ENCODE data around the gene PTPRCAP. TPM values are rescaled to one million over a fixed set of nuclear protein-coding genes. Genes with fewer than 3 reads are reported as not detected.

The PTPRCAP gene
- polyA plus RNA-seq, 1 donor from 2014 or later, result 1,093 TPM

DNA sequence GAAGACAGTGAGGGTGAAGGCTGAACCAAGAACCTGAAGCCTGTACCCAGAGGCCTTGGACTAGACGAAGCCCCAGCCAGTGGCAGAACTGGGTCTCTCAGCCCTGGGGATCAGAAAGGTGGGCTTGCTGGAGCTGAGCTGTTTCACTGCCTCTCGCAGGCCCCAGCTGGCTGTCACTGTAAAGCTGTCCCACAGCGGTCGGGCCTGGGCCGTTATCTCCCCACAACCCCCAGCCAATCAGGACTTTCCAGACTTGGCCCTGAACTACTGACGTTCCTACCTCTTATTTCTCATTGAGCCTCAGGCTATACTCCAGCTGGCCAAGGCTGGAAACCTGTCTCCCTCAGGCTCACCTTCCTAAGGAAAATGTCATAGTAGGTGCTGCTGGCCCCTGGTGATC is 39.9 kb downstream of the PTPRCAP start:
- Mint-ChIP-seq H3K27me3 (no peaks in the 10 kb centered on the region), H3K27ac (peak overlapping the region in 2 of 3 donors; percentile 40 to 58), H3K9me3 (no peaks in the 10 kb centered on the region), H3K36me3 (no peaks in the 10 kb centered on the region), H3K4me1 (peaks cover 11 to 22% (median 20%) of the 10 kb centered on the region in 3 donors), H3K4me3 (peak overlapping the region in 3 of 4 donors; percentile 34 to 81 (median 55))

DNA sequence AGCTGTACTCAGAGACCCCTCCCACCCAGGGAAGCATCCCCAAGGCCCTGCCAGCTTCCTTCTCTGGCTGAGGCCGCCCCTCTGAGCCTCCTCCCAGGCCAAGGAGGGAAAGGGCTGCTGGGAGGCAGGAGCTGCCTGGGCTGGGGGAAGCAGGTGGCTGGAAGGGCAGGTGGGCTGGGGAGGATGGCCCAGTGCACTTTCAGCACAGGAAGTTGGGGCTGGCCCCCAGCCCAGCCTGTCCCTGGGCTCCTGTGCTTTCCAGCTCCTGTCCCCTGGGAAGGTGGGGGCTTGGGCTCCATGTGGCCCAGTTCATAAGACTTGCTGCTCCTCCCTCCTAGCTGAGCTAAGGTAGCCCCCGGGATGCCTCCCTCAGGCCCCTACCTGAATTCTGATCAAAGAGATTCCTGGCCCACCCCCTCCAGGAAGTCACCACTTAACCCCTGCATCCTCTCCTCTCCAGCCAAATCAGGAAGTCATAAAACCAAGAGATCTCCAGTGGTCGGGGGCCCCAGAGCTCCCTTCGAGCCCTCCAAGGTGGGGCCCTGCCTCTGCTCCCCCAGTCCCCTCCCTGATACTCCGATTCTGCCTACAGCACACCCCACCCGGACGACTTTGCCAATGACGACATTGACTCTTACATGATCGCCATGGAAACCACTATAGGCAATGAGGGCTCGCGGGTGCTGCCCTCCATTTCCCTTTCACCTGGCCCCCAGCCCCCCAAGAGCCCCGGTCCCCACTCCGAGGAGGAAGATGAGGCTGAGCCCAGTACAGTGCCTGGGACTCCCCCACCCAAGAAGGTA is 40.7 kb downstream of the PTPRCAP start:
- H3K36me3 Mint-ChIP-seq, result no peaks in the 10 kb centered on the region
- no peaks in the 10 kb centered on the region for H3K27me3 Mint-ChIP-seq
- H3K4me1 Mint-ChIP-seq, result peaks cover 8 to 24% (median 23%) of the 10 kb centered on the region in 3 donors
- no peaks in the 10 kb centered on the region for H3K9me3 Mint-ChIP-seq
- peak overlapping the region in 3 of 4 donors; percentile 57 to 88 (median 81) for H3K4me3 Mint-ChIP-seq
- H3K27ac Mint-ChIP-seq, result peak overlapping the region; percentile 80 to 88 (median 82)

DNA sequence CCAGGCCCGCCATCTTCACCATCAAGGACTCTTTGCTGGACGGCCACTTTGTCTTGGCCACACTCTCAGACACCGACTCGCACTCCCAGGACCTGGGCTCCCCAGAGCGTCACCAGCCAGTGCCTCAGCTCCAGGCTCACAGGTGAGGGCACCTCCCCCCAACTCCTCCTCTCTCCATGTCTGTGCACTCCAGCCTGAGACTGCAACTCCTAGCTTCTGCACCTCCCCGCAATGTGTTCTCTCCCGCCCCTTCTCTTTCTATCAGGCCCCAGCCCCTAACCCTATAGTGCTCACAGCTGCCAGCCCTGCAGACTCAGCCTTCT is 41.3 kb downstream of the PTPRCAP start:
- Mint-ChIP-seq H3K4me1 (peaks cover 8 to 25% (median 25%) of the 10 kb centered on the region in 3 donors), H3K9me3 (no peaks in the 10 kb centered on the region), H3K4me3 (no peak overlapping the region), H3K36me3 (no peaks in the 10 kb centered on the region), H3K27ac (peak overlapping the region in 1 of 3 donors; percentile 88), H3K27me3 (no peaks in the 10 kb centered on the region)

DNA sequence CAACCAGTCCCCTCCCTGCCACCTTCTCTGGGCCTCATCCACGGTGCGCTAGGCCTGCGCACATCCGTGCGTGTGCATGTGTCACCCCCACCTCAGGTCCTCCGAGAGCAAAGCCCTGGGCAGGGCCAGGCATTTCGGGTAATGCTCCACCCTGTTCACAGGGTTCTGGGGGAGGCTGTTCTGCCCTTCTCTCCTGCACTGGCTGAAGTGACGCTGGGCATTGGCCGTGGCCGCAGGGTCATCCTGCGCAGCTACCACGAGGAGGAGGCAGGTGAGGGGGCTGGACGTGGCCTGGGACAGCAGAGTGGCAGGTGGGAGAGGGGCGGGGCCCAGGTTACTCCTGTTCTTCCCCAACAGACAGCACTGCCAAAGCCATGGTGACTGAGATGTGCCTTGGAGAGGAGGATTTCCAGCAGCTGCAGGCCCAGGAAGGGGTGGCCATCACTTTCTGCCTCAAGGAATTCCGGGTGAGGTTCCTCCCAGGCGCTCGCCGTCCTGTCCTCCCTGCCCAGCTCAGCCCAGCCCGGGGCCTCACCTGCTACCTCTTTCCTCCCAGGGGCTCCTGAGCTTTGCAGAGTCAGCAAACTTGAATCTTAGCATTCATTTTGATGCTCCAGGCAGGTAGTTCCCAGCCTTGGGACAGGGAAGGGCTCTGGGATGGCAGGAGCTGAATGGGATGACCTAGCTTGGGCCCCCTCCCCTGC is 41.8 kb downstream of the PTPRCAP start:
- H3K9me3 Mint-ChIP-seq, result no peaks in the 10 kb centered on the region
- no peaks in the 10 kb centered on the region for H3K27me3 Mint-ChIP-seq
- H3K36me3 Mint-ChIP-seq, result no peaks in the 10 kb centered on the region
- peak overlapping the region in 1 of 4 donors; percentile 70 for H3K4me3 Mint-ChIP-seq
- H3K4me1 Mint-ChIP-seq, result peaks cover 6 to 29% (median 27%) of the 10 kb centered on the region in 3 donors
- peak overlapping the region in 2 of 3 donors; percentile 14 to 88 for H3K27ac Mint-ChIP-seq

DNA sequence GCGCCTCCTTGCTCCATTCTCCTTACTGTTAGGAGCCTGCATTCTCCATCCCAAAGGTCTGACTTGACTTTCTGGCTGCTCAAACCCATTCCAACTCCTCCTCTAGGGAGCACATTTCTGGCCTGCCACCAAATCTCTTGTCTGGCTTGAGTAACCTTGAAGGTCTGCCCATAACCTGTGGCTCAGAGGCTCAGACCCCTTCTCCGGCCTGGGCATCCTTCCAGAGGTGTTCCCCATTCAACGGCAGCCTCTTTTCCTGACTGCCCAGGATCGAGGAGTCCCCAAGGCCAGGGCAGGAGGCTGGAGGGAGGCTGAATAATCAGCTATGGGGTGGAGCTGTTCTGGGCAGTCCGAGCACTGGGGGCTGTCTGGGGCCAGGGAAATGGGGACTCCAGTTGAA is 43.5 kb downstream of the PTPRCAP start:
- H3K4me3 Mint-ChIP-seq, result peak overlapping the region; percentile 44 to 84 (median 72)
- H3K27ac Mint-ChIP-seq, result peak overlapping the region; percentile 12 to 63 (median 57)
- H3K9me3 Mint-ChIP-seq, result no peaks in the 10 kb centered on the region
- peaks cover 12 to 31% (median 29%) of the 10 kb centered on the region in 3 donors for H3K4me1 Mint-ChIP-seq
- H3K36me3 Mint-ChIP-seq, result no peaks in the 10 kb centered on the region
- no peaks in the 10 kb centered on the region for H3K27me3 Mint-ChIP-seq

DNA sequence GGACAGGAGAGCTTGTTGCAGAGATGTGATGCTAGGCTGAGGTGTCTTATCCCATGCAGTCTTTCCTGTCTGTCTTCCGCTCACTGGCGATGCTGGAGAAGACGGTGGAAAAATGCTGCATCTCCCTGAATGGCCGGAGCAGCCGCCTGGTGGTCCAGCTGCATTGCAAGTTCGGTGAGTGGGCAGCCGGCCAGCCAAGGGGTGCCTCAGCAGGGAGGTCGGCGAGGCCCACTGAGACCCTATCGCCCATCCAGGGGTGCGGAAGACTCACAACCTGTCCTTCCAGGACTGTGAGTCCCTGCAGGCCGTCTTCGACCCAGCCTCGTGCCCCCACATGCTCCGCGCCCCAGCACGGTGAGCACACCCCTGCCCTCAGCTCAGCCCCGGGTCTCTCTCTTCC is 44.0 kb downstream of the PTPRCAP start:
- Mint-ChIP-seq H3K36me3 (no peaks in the 10 kb centered on the region), H3K27ac (peak overlapping the region in 1 of 3 donors; percentile 12), H3K9me3 (no peaks in the 10 kb centered on the region), H3K4me3 (peak overlapping the region; percentile 44 to 95 (median 72)), H3K27me3 (no peaks in the 10 kb centered on the region), H3K4me1 (peaks cover 14 to 31% (median 30%) of the 10 kb centered on the region in 3 donors)

DNA sequence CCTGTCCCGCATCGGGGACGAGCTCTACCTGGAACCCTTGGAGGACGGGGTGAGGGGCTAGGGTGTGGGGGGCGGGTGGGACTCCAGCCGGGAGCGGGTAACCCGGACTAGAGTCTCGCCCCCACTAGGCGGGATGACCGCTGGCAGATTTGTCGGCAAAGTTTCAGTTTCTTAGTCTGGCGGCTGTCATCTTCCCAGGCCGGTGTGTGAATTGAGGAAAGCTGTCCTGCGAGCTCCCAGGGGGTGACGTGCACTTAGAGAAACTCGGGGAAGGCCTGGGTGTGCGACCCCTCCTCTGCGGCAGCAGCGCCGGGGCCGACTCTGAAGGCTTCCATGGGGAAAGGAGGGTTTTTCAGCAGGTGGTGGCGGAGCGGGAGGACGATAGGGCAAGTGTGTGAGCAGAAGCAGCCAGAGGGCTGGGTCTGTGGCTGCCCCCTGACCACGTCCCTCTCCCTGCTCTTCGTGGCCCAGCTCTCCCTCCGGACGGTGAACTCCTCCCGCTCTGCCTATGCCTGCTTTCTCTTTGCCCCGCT is 45.2 kb downstream of the PTPRCAP start:
- Mint-ChIP-seq H3K4me1 (peaks cover 14 to 31% (median 31%) of the 10 kb centered on the region in 3 donors), H3K9me3 (no peaks in the 10 kb centered on the region), H3K27ac (peak overlapping the region; percentile 63 to 80 (median 73)), H3K36me3 (no peaks in the 10 kb centered on the region), H3K4me3 (peak overlapping the region; percentile 74 to 95 (median 90)), H3K27me3 (no peaks in the 10 kb centered on the region)

DNA sequence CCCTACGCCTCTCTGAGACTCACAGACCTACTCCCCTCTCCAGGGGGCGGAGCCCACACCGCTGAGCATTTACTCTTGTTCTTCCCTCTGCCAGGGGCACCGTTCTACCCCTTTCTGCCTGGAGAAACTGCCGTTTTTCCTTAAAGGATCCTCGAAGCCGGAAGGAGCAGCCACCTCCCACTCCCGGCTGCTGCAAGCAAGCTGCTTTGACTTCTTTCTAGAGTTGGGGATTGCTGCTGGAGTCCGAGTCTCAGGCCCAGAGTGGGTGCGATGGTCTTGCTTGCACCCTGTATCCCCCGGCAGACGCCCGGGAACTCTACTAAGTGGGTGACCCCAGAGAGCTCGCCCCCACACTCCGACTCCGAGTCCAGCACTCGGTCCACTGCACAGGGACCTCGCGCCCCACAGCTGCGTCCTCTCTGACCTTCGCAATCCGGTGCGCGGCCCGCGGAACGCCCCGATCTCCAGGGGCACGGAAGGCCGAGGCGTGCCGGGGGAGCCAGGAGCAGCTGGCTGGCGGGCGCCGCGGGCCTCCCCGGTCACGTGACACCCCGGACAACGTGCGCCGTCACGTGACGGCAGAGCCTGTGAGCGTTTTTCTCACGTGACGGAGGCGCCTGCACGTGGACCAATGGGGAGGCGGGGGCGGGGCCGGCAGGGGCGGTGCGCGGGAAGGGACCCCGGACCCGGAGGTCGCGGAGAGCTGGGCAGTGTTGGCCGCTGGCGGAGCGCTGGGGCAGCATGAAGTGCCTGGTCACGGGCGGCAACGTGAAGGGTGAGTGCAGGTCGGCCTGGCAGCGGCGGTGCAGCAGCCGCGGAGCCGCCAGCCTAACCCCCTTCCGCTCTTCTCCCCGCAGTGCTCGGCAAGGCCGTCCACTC is 45.9 kb downstream of the PTPRCAP start, which contains the start of gene RAD9A:
TSS of gene RAD9A (plus strand) at position 683 of the 879 bp plus-strand sequence. CDS start at position 742, 59 bp downstream.
- Mint-ChIP-seq H3K4me1 (peaks cover 11 to 28% (median 26%) of the 10 kb centered on the region in 3 donors), H3K4me3 (peak within 1 kb of the TSS; percentile 74 to 95 (median 90)), H3K36me3 (no peaks in the 10 kb centered on the region), H3K9me3 (no peaks in the 10 kb centered on the region), H3K27ac (peak within 1 kb of the TSS; percentile 80 to 91 (median 90)), H3K27me3 (no peaks in the 10 kb centered on the region)

DNA sequence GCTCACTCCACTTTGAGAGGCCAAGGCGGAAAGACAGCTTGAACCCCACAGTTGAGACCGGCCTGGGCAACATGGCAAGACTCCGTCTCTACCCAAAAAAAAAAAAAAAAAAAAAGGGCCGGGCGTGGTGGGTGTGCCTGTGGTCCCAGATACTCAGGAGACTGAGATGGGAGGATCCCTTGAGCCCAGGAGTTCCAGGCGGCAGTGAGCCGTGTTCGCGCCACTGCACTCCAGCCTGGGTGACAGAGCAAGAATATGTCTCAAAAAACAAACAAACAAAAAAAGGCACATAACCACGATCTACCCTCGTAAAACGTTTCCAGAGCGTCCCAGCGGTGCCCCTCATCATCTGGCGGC is 46.6 kb downstream of the PTPRCAP start:
- no peaks in the 10 kb centered on the region for H3K36me3 Mint-ChIP-seq
- H3K27ac Mint-ChIP-seq, result peak overlapping the region; percentile 80 to 91 (median 90)
- H3K9me3 Mint-ChIP-seq, result no peaks in the 10 kb centered on the region
- peak overlapping the region; percentile 74 to 95 (median 90) for H3K4me3 Mint-ChIP-seq
- H3K4me1 Mint-ChIP-seq, result peaks cover 11 to 26% (median 26%) of the 10 kb centered on the region in 3 donors
- H3K27me3 Mint-ChIP-seq, result no peaks in the 10 kb centered on the region

DNA sequence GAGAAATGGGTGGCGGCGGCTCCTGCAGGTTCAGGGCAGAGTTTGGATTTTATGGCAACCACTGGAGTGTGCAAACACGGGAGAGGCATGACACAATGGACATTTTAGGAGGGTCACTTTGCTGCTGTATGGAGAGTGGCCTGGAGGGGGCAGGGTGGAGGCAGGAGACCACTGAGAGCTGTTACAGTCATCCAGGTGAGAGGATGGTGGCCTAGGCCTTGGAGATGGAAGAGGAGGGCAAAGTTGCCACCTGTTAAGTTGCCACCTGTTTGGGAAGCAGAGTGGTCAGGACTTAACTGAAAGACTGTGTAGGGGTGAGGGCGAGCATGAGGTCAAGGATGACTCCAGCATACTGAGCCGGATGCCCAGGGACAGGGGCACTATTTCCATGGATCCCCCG is 48.0 kb downstream of the PTPRCAP start:
- Mint-ChIP-seq H3K4me3 (peak overlapping the region; percentile 48 to 98 (median 89)), H3K27me3 (no peaks in the 10 kb centered on the region), H3K4me1 (peaks cover 11 to 26% (median 26%) of the 10 kb centered on the region in 3 donors), H3K9me3 (no peaks in the 10 kb centered on the region), H3K36me3 (no peaks in the 10 kb centered on the region), H3K27ac (peak overlapping the region; percentile 48 to 100 (median 60))

DNA sequence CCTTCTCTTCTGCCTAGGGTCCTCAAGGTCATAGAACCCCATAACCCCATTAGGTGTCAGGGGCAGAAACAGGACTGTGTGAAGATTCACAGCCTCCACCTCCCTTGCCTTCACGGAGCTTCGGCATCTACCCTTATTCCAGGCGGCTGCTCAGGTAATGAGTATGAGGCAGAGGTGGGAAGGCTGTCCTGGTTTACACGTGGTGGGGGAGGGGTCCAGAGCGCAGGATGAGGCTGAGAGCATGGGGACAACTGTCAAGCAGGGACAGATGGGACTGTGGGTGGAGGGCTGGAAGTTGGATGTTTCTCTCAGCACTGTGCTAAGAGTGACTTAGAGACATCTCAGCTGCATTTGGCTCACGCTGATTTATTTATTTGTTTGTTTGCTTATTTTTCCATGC is 50.0 kb downstream of the PTPRCAP start:
- peaks cover 12 to 20% (median 18%) of the 10 kb centered on the region in 3 donors for H3K4me1 Mint-ChIP-seq
- H3K27ac Mint-ChIP-seq, result peak overlapping the region in 1 of 3 donors; percentile 46
- no peaks in the 10 kb centered on the region for H3K27me3 Mint-ChIP-seq
- H3K4me3 Mint-ChIP-seq, result peak overlapping the region in 2 of 4 donors; percentile 28 to 38
- no peaks in the 10 kb centered on the region for H3K36me3 Mint-ChIP-seq
- H3K9me3 Mint-ChIP-seq, result no peaks in the 10 kb centered on the region

DNA sequence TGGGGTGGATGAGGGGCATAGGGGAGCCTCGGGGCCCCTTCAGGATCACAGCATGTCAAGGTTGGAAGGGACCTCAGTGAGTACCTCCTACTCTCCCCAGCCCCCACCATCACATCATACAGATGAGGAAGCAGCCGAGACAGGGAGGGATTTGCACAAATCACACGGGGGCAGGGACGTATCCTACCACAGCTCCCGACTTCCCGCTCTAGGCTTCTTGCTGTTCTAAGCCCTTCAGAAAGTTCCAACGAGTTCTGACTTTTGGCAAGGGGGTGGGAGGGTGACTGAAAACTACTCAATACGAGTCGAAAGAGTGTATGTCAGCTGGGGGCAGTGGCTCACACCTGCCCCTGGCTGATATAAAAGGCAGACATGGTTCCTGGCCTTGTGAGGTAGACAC is 50.4 kb downstream of the PTPRCAP start:
- Mint-ChIP-seq H3K4me1 (peaks cover 16 to 21% (median 18%) of the 10 kb centered on the region in 3 donors), H3K9me3 (no peaks in the 10 kb centered on the region), H3K36me3 (no peaks in the 10 kb centered on the region), H3K4me3 (peak overlapping the region in 1 of 4 donors; percentile 38), H3K27me3 (no peaks in the 10 kb centered on the region), H3K27ac (peak overlapping the region in 1 of 3 donors; percentile 46)

Measured in IgD-negative memory B cell (primary cell).